CD4-positive, alpha-beta T cell (primary cell): ENCODE data around the gene ALS2CL. TPM values are rescaled to one million over a fixed set of nuclear protein-coding genes. Genes with fewer than 3 reads are reported as not detected.

Source experiments
- ATAC-seq: fragments of 200-7000 bp; cut with Tn5 transposase; one replicate; pipeline ENCODE4 v1.10.0; 2022; ENCODE audit warnings: mild to moderate bottlenecking; ENCODE audit not compliant: poor library complexity
- CTCF ChIA-PET: fragments of 350-600 bp; sonication (Branson Sonifier 250); formaldehyde crosslinking; loops from one replicate; lab custom pipeline; 2021; ENCODE audit warnings: antibody characterized with exemption, inconsistent platforms; lab: Charles Lee
- POLR2A ChIA-PET: fragments of 350-600 bp; sonication (Branson Sonifier 250); formaldehyde crosslinking; loops from one replicate; lab custom pipeline; 2021; ENCODE audit warnings: antibody characterized with exemption, inconsistent platforms; lab: Charles Lee
- DNase-seq, 14 experiments: peaks; one replicate each; pipeline ENCODE4 v3.0.0-alpha.2; 2013 to 2020; ENCODE audit warnings: mixed read lengths in 2 of 14
- H3K27ac ChIP-seq, 2 donors: one replicate each; pipeline versions ENCODE4 v1.5.1 to v1.7.0; 2013; ENCODE audit warnings: low read length in 2 of 2, low read depth in 1 of 2, mild to moderate bottlenecking in 1 of 2
- H3K27me3 ChIP-seq, 2 experiments: 1 replicate in 1 of 2; 2 replicates in 1 of 2; pipeline versions ENCODE4 v1.6.1 to v1.7.0; 2013; ENCODE audit warnings: low read length in 2 of 2, control low read depth in 1 of 2, mild to moderate bottlenecking in 1 of 2, moderate library complexity in 1 of 2; ENCODE audit not compliant: insufficient read depth in 2 of 2, control insufficient read depth in 1 of 2
- H3K36me3 ChIP-seq: one replicate; pipeline ENCODE4 v1.6.1; 2013; ENCODE audit warnings: low read length, control low read depth; ENCODE audit not compliant: insufficient read depth
- H3K4me1 ChIP-seq: one replicate; pipeline ENCODE4 v1.6.1; 2013; ENCODE audit warnings: low read length, control low read depth; ENCODE audit not compliant: insufficient read depth
- H3K4me3 ChIP-seq: one replicate; pipeline ENCODE4 v1.5.1; 2013; ENCODE audit warnings: mild to moderate bottlenecking, low read length, moderate library complexity
- H3K9me3 ChIP-seq, 2 experiments: 1 replicate in 1 of 2; 2 replicates in 1 of 2; pipeline versions ENCODE4 v1.6.1 to v1.7.0; 2013; ENCODE audit warnings: low read length in 2 of 2, mild to moderate bottlenecking in 2 of 2, control low read depth in 1 of 2, moderate library complexity in 1 of 2; ENCODE audit not compliant: control insufficient read depth in 1 of 2, insufficient read depth in 1 of 2
- H3K27ac Mint-ChIP-seq: one replicate; pipeline ENCODE4 v1.8.0; 2020; ENCODE audit warnings: mixed read lengths
- H3K27me3 Mint-ChIP-seq: one replicate; pipeline ENCODE4 v1.8.0; 2021; ENCODE audit warnings: mixed read lengths
- H3K36me3 Mint-ChIP-seq: one replicate; pipeline ENCODE4 v1.8.0; 2021; ENCODE audit warnings: low read depth, mixed read lengths
- H3K4me1 Mint-ChIP-seq: one replicate; pipeline ENCODE4 v1.8.0; 2021; ENCODE audit warnings: low read depth, mixed read lengths
- H3K4me3 Mint-ChIP-seq: one replicate; pipeline ENCODE4 v1.8.0; 2020; ENCODE audit warnings: mild to moderate bottlenecking, mixed read lengths
- H3K9me3 Mint-ChIP-seq: one replicate; pipeline ENCODE4 v1.8.0; 2020; ENCODE audit warnings: mixed read lengths
- intact Hi-C, 2 experiments: fragments of 100-400 bp; cut with DNase I in 1 of 2; cut with micrococcal nuclease in 1 of 2; formaldehyde crosslinking; loops; one replicate each; pipeline versions ENCODE4 v1.15.1 to v1.9.0; 2023 to 2025; cut with DNase I, micrococcal nuclease
- total RNA-seq, 174 experiments: library from RNA in 2 of 174; stranded (reverse) in 2 of 174; gene quantifications; one replicate each; pipeline ENCODE4 v1.2.3 and lab custom pipeline; 2021 to 2026
- TF ChIP-seq, protein P1 (sequence below): fragments of 200-600 bp; IDR thresholded peaks from one replicate; pipeline ENCODE4 v1.8.0; 2022; ENCODE audit warnings: antibody characterized with exemption, mild to moderate bottlenecking

Gene ALS2CL
- total RNA-seq, 2 experiments from 2014 or later = 45.8 to 47.6 TPM

DNA sequence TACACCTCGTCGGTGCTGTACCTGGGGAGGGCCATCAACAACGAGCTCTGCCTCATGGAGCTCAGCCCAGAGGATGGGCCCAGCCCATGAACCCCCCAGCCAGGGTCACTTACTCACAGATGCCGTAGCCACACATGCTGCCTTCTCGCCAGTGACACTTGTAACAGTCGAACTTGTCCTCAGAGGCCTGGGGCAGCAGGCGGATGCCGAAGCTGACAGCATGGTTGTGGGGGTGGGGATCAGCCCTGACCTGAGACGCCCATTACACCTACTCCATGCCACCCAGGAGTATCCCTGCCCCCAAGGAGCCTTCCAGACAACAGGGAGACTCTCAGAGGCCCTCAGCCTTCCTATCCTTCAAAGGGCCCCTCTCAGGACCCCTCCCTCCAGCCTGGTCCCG, 12.1 kb downstream of the ALS2CL start:
- Mint-ChIP-seq H3K4me1 (no peaks in the 10 kb centered on the region), H3K27ac (no peak overlapping the region), H3K9me3 (no peaks in the 10 kb centered on the region), H3K4me3 (no peak overlapping the region), H3K36me3 (peaks cover 51% of the 10 kb centered on the region), H3K27me3 (no peaks in the 10 kb centered on the region)
- no peaks in the 10 kb centered on the region for H3K9me3 ChIP-seq
- POLR2A ChIA-PET = no interaction called here
- H3K4me1 ChIP-seq = no peaks in the 10 kb centered on the region
- TF ChIP-seq, protein P1, sequence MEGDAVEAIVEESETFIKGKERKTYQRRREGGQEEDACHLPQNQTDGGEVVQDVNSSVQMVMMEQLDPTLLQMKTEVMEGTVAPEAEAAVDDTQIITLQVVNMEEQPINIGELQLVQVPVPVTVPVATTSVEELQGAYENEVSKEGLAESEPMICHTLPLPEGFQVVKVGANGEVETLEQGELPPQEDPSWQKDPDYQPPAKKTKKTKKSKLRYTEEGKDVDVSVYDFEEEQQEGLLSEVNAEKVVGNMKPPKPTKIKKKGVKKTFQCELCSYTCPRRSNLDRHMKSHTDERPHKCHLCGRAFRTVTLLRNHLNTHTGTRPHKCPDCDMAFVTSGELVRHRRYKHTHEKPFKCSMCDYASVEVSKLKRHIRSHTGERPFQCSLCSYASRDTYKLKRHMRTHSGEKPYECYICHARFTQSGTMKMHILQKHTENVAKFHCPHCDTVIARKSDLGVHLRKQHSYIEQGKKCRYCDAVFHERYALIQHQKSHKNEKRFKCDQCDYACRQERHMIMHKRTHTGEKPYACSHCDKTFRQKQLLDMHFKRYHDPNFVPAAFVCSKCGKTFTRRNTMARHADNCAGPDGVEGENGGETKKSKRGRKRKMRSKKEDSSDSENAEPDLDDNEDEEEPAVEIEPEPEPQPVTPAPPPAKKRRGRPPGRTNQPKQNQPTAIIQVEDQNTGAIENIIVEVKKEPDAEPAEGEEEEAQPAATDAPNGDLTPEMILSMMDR = no peak
- no peaks in the 10 kb centered on the region for H3K27me3 ChIP-seq
- DNase-seq (no peak), ATAC-seq (no peak)
- H3K36me3 ChIP-seq = peaks cover 29% of the 10 kb centered on the region
- intact Hi-C loops = no loop called here
- no peak overlapping the region for H3K4me3 ChIP-seq
- CTCF ChIA-PET = no interaction called here
- H3K27ac ChIP-seq = no peak overlapping the region

DNA sequence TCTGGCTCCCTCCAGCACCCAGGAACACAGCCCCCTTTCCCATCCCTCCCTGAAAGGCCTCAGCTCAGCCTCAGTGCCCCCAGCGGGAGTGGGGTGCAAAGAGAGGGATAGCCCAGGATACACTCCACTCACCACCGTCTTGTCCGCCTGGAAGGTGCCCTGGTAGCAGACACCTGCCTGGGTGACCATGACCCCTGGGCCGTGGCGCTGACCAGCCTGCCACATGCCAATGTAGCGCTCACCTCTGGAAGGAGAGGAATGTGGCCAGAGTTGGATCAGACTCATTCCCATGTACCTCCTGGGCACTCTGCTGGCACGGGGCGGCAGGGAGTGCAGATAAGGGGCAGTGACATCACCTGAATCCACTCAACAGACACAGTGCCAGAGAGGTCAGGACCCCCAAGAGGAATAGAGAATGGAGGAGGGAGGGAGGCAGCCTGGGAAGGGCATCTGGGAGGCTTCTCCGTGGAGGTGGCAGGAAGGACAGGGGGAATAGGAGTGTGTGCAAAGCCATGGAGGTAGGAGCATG, 13.1 kb downstream of the ALS2CL start:
- H3K36me3 ChIP-seq = peaks cover 25% of the 10 kb centered on the region
- no peaks in the 10 kb centered on the region for H3K4me1 Mint-ChIP-seq
- no peak overlapping the region for H3K27ac Mint-ChIP-seq
- TF ChIP-seq, protein P1 = no peak
- H3K9me3 Mint-ChIP-seq = no peaks in the 10 kb centered on the region
- POLR2A ChIA-PET = no interaction called here
- no peak overlapping the region for H3K27ac ChIP-seq
- no peaks in the 10 kb centered on the region for H3K27me3 Mint-ChIP-seq
- CTCF ChIA-PET = no interaction called here
- no peak for DNase-seq
- peaks cover 51% of the 10 kb centered on the region for H3K36me3 Mint-ChIP-seq
- no peaks in the 10 kb centered on the region for H3K27me3 ChIP-seq
- no peak overlapping the region for H3K4me3 ChIP-seq
- H3K4me3 Mint-ChIP-seq = no peak overlapping the region
- no peaks in the 10 kb centered on the region for H3K9me3 ChIP-seq
- no peaks in the 10 kb centered on the region for H3K4me1 ChIP-seq
- ATAC-seq = no peak
- intact Hi-C loops = no loop called here

DNA sequence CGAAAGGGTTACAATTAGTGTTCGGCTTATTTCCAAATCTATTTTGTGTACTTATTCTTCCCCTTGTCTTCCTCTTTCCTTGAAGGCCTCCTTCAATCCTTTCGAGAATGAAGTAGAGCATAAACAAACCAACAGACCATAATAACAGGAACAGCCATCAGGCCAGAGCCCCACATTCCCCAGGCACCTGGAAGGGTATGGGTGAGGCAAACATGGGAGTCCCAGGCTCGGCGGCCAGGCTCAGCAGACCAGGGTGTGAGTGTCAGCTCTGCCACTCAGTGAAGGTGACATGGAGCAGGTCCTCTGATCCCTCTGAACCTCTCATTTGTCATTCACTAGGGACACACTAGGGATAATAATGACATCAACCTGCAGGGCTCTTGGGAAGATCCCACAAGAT, 13.8 kb downstream of the ALS2CL start:
- H3K36me3 ChIP-seq = peaks cover 24% of the 10 kb centered on the region
- intact Hi-C loops = no loop called here
- DNase-seq = no peak
- ATAC-seq = no peak
- peaks cover 51% of the 10 kb centered on the region for H3K36me3 Mint-ChIP-seq
- H3K4me3 Mint-ChIP-seq = no peak overlapping the region
- H3K27me3 Mint-ChIP-seq = no peaks in the 10 kb centered on the region
- H3K9me3 ChIP-seq = no peaks in the 10 kb centered on the region
- POLR2A ChIA-PET = no interaction called here
- no peaks in the 10 kb centered on the region for H3K4me1 ChIP-seq
- no peak overlapping the region for H3K27ac ChIP-seq
- TF ChIP-seq, protein P1 = no peak
- no peak overlapping the region for H3K4me3 ChIP-seq
- no peaks in the 10 kb centered on the region for H3K27me3 ChIP-seq
- no peaks in the 10 kb centered on the region for H3K9me3 Mint-ChIP-seq
- H3K27ac Mint-ChIP-seq = no peak overlapping the region
- CTCF ChIA-PET = no interaction called here
- no peaks in the 10 kb centered on the region for H3K4me1 Mint-ChIP-seq
